ENCODE measurements around the gene COX19.
A peak's percentile ranks its signal among the peaks of the same experiment; 100 is the strongest.
"Not testable (repeated sequence)": the region's sequence is repeated elsewhere in the genome, so short reads cannot be mapped to it uniquely, and the experiment has no call there.

Gene COX19

GRCh38 chr7:969403-969802 is 5.9 kb downstream of the COX19 start:
- ATAC-seq (ENCODE audit: low read depth) (no peak), DNase-seq (ENCODE audit: low spot score in 2 of 2) (no peak)
- Mint-ChIP-seq H3K9me3 (no peaks in the 10 kb centered on the region), H3K4me3 (no peak overlapping the region), H3K36me3 (peaks cover 20% of the 10 kb centered on the region), H3K4me1 (peaks cover 19% of the 10 kb centered on the region), H3K27ac (no peak overlapping the region), H3K27me3 (no peaks in the 10 kb centered on the region)

GRCh38 chr7:968205-969105 is 6.9 kb downstream of the COX19 start:
- peaks cover 20% of the 10 kb centered on the region for H3K36me3 Mint-ChIP-seq
- no peak overlapping the region for H3K4me3 Mint-ChIP-seq
- H3K9me3 Mint-ChIP-seq = no peaks in the 10 kb centered on the region
- DNase-seq (ENCODE audit: low spot score in 2 of 2) = no peak
- peaks cover 23% of the 10 kb centered on the region for H3K4me1 Mint-ChIP-seq
- no peak for ATAC-seq (ENCODE audit: low read depth)
- H3K27me3 Mint-ChIP-seq = no peaks in the 10 kb centered on the region
- no peak overlapping the region for H3K27ac Mint-ChIP-seq

GRCh38 chr7:967361-968082 is 7.8 kb downstream of the COX19 start:
- Mint-ChIP-seq H3K36me3 (peaks cover 18% of the 10 kb centered on the region), H3K27ac (no peak overlapping the region), H3K4me1 (peaks cover 28% of the 10 kb centered on the region), H3K27me3 (no peaks in the 10 kb centered on the region), H3K9me3 (no peaks in the 10 kb centered on the region), H3K4me3 (no peak overlapping the region)
- ATAC-seq (ENCODE audit: low read depth) (no peak), DNase-seq (ENCODE audit: low spot score in 2 of 2) (no peak)

- H3K36me3 Mint-ChIP-seq = peaks cover 13% of the 10 kb centered on the region
- DNase-seq (ENCODE audit: low spot score in 2 of 2) (no peak), ATAC-seq (ENCODE audit: low read depth) (no peak)
- no peak overlapping the region for H3K4me3 Mint-ChIP-seq
- H3K27me3 Mint-ChIP-seq = peaks cover 4% of the 10 kb centered on the region
- H3K9me3 Mint-ChIP-seq = no peaks in the 10 kb centered on the region
- H3K27ac Mint-ChIP-seq = peak overlapping the region; percentile 67
- H3K4me1 Mint-ChIP-seq = peaks cover 29% of the 10 kb centered on the region
Observed at GRCh38 chr7:966291-967069, 8.9 kb downstream of the COX19 start.

GRCh38 chr7:964401-965231 is 10.7 kb downstream of the COX19 start:
- H3K27me3 Mint-ChIP-seq = peaks cover 5% of the 10 kb centered on the region
- peaks cover 8% of the 10 kb centered on the region for H3K36me3 Mint-ChIP-seq
- DNase-seq (ENCODE audit: low spot score in 2 of 2) (no peak), ATAC-seq (ENCODE audit: low read depth) (no peak)
- H3K9me3 Mint-ChIP-seq = no peaks in the 10 kb centered on the region
- H3K27ac Mint-ChIP-seq = no peak overlapping the region
- no peak overlapping the region for H3K4me3 Mint-ChIP-seq
- peaks cover 23% of the 10 kb centered on the region for H3K4me1 Mint-ChIP-seq

- ATAC-seq (ENCODE audit: low read depth) (peak; percentile 80), DNase-seq (ENCODE audit: low spot score in 2 of 2) (no peak)
- no peaks in the 10 kb centered on the region for H3K9me3 Mint-ChIP-seq
- peak overlapping the region; percentile 27 for H3K4me3 Mint-ChIP-seq
- peak overlapping the region; percentile 22 for H3K27ac Mint-ChIP-seq
- H3K27me3 Mint-ChIP-seq = peaks cover 7% of the 10 kb centered on the region
- H3K4me1 Mint-ChIP-seq = peaks cover 23% of the 10 kb centered on the region
- H3K36me3 Mint-ChIP-seq = peaks cover 8% of the 10 kb centered on the region
Observed at GRCh38 chr7:963236-964078, 11.9 kb downstream of the COX19 start.

- ATAC-seq (ENCODE audit: low read depth) (no peak), DNase-seq (ENCODE audit: low spot score in 2 of 2) (no peak)
- H3K36me3 Mint-ChIP-seq = peaks cover 3% of the 10 kb centered on the region
- H3K27ac Mint-ChIP-seq = no peak overlapping the region
- H3K4me3 Mint-ChIP-seq = no peak overlapping the region
- H3K9me3 Mint-ChIP-seq = no peaks in the 10 kb centered on the region
- peaks cover 23% of the 10 kb centered on the region for H3K4me1 Mint-ChIP-seq
- H3K27me3 Mint-ChIP-seq = peaks cover 7% of the 10 kb centered on the region
Observed at GRCh38 chr7:962401-963081, 12.8 kb downstream of the COX19 start.

GRCh38 chr7:961546-962400 is 13.6 kb downstream of the COX19 start:
- H3K27ac Mint-ChIP-seq = no peak overlapping the region
- ATAC-seq (ENCODE audit: low read depth) = no peak
- H3K4me3 Mint-ChIP-seq = no peak overlapping the region
- H3K36me3 Mint-ChIP-seq = no peaks in the 10 kb centered on the region
- H3K4me1 Mint-ChIP-seq = peaks cover 26% of the 10 kb centered on the region
- H3K9me3 Mint-ChIP-seq = no peaks in the 10 kb centered on the region
- peaks cover 7% of the 10 kb centered on the region for H3K27me3 Mint-ChIP-seq
- no peak for DNase-seq (ENCODE audit: low spot score in 2 of 2)

GRCh38 chr7:960972-961371 is 14.4 kb downstream of the COX19 start:
- not testable (repeated sequence) for H3K27ac Mint-ChIP-seq; ATAC-seq (ENCODE audit: low read depth); H3K9me3 Mint-ChIP-seq; DNase-seq (ENCODE audit: low spot score in 2 of 2); H3K36me3 Mint-ChIP-seq; H3K27me3 Mint-ChIP-seq; H3K4me3 Mint-ChIP-seq
- peaks cover 23% of the 10 kb centered on the region for H3K4me1 Mint-ChIP-seq

- H3K9me3 Mint-ChIP-seq = no peaks in the 10 kb centered on the region
- peaks cover 20% of the 10 kb centered on the region for H3K4me1 Mint-ChIP-seq
- DNase-seq (ENCODE audit: low spot score in 2 of 2) (no peak), ATAC-seq (ENCODE audit: low read depth) (no peak)
- H3K27me3 Mint-ChIP-seq = peaks cover 9% of the 10 kb centered on the region
- no peak overlapping the region for H3K27ac Mint-ChIP-seq
- H3K4me3 Mint-ChIP-seq = no peak overlapping the region
- no peaks in the 10 kb centered on the region for H3K36me3 Mint-ChIP-seq
Observed at GRCh38 chr7:960269-960871, 15.0 kb downstream of the COX19 start.

- not testable (repeated sequence) for H3K4me3 Mint-ChIP-seq; ATAC-seq (ENCODE audit: low read depth); H3K36me3 Mint-ChIP-seq; DNase-seq (ENCODE audit: low spot score in 2 of 2); H3K27me3 Mint-ChIP-seq; H3K9me3 Mint-ChIP-seq; H3K27ac Mint-ChIP-seq
- peaks cover 18% of the 10 kb centered on the region for H3K4me1 Mint-ChIP-seq
Observed at GRCh38 chr7:959740-960139, 15.6 kb downstream of the COX19 start.
